Stimulated activated CD4-positive, alpha-beta T cell treated with anti-CD3 and anti-CD28 coated beads, Interleukin-1b, Interleukin-23, amount 100 ng/mL, for 24 hours (primary cell): Measurements from ENCODE around the gene OPA3.

Experiments
- DNase-seq, 4 experiments: peaks; one replicate each; pipeline ENCODE4 v3.0.0-alpha.2; 2020; ENCODE audit warnings: low read depth in 4 of 4, low spot score in 1 of 4

The OPA3 gene

DNA sequence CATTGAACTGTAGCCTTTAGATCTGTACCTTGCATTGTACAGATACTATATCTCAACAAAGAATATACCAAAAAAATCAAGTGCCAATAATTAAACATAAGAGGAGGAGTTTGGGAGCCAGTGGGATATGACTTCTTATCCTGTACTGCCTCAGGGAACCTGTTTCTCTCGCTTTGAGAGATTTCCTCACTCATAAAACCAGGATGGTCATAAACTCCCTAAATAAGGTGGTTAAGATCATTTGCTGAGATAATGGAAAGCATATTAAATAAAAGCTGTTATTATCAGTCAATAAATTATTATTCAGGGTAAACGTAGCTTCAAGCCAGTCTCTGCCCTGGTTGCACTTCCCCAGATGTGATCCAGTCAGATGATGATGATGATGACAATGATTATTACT, 17.0 kb downstream of the OPA3 start:
- no peak for DNase-seq

DNA sequence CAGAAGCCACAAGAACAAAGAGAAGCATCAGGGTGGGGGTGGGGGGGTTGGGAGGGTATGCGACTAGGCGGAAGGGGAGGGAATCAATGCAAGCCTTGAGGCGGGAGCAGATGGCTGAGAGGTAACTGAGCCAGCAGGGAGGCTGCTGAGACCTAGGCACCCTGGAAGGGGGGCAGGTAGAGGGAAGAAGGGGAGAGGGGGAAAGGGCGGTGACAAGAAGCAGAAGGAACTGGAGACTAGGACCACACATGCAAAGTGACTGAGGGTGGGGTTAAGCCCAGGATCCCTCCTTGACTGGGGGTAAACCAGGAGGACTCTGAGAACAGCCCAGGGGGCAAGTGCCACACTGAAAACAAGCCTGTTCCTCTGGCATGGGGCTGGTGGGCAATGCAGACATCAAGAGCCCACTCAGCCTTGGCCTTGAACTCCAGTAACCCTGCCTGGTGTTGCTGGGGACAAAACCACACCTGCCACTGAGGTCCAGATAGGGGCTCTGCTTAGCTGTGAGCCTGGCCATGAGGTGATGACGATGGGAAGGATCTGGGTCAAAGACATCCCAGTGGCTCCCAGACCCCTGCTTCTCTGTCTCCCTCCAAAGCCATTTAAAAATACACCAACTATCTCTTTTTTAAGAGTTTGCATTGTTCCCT, 20.3 kb downstream of the OPA3 start:
- no peak for DNase-seq

GRCh38 chr19:45560686-45561085, 23.9 kb downstream of the OPA3 start:
- no peak for DNase-seq

DNA sequence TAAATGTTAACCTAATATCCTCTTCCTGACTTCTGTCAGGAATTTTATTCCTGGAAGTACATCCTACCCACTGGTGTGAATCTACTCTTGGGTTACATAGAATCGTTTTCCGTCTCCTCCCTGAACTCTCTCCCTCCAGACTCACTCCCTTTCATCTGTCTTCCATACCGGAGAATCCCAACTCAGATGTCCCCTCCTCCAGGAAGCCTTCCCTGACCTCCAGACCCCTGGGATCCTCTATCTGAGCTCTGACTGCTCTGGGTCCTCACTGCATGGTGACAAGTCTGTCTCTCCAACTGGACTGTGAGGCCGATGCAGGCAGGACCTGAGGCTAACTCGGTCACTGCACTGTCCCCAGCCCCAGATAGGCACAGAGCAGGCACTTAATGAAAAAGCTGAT, 24.6 kb downstream of the OPA3 start:
- no peak for DNase-seq

GRCh38 chr19:45558399-45558878, 26.2 kb downstream of the OPA3 start:
- peak; percentile 19 to 46 (median 32) for DNase-seq

DNA sequence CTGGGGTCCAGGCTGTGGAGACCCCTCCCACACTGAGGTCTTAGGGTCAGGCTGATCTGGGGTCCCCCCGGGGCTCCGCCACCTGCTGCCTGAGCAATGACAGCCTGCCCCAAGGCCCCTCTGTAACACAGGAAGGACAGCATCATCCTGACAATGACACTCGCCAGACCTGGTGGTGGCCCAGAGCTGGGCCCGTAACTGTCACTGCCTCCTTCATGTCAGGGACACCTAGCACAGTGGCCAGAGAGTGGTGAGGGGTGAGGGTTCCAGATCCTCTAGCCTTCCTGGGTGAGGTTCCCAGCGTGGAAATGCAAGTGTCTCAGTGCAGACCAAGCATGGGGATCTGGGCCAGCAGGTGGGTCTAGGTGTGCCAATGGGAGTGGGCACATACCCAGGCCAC, 27.8 kb downstream of the OPA3 start:
- no peak for DNase-seq

GRCh38 chr19:45554481-45554880, 30.1 kb downstream of the OPA3 start:
- no peak for DNase-seq

- DNase-seq: no peak
Measured at GRCh38 chr19:45553464-45553863, 31.1 kb downstream of the OPA3 start.

DNA sequence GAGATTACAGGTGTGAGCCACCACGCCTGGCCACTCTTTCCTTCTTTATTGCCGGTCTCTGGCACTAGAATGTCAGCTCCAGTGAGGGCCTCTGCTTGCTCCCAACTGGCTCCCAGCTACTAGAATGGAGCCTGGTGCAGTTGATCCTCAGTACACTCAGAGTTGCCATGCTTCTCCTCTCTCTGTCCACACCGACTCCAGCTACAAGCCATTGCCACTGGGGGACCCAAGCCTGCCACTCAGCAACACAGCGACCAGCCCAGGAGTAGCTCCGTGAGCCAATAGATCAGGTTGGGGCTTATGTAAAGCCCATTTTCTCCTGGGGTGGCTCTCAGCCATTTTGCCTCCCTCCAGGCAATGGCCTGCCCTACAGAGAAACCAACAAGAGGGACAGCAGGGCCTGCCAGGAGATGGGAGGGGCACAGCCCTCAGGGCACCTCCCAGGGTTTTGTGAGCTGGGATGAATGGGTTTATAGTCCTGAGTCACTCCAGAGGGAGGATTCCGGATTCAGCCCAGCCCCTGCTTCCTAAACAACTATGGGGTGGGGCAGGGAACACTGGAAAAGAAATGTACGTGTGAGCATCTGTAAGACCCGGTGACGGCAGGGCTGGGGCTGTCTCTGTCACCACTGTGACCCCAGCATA, 36.5 kb downstream of the OPA3 start:
- DNase-seq: no peak

DNA sequence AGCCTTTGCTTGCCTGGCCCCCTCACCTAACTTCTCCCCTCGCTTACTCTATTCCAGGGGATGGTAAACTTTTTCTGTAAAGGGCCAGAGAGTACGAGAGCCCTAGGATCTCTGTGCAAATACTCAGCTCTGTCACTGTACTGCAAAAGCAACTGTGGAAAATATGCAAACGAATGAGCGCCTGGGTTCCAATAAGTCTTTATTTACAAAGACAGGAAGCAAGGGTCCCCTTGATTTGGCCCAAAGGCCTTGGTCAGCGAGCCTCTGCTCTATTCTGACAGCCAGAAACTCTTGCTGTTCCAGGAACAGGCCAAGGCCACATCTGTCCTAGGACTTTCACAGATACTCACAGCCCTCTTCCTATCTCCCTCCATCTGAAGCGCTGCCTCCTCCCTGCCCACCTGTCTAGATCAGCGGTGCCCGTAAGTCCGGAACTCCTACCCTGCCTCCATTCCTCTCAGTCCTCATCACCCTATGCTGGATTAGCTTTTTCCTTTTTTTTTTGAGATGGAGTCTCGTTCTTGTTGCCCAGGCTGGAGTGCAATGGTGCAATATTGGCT, 37.3 kb downstream of the OPA3 start:
- DNase-seq: no peak

DNA sequence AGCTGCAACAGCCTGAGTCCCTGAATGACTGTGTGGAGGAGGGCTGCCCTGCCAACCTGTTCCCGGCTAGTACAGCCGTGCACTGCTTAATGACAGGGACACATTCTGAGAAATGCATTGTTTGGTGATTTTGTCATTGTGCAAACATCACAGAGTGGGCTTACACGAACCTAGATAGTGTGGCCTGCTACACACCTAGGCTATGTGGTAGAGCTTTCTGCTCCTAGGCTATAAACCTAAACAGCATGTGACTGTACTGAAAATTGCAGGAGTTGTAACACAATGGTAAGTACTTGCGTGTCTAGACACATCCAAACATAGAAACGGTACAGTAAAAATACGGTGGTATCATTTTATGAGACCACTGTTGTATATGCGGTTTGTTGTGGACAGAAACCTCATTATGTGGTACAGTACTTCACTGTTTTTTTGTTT, 42.4 kb downstream of the OPA3 start:
- DNase-seq: no peak

DNA sequence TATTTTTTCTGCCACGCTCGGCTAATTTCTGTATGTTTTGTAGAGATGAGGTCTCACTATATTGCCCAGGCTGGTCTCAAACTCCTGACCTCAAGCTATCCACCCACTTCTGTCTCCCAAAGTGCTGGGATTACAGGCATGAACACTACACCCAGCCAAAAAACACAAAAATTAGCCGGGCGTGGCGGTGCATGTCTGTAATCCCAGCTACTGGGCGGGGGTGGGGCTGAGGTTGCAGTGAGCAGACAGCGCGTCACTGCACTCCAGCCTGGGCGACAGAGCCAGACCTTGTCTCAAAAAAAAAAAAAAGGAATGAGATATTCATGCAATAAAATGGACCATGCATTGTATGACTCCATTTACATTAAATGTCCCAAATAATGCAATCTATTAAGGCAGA, 45.1 kb downstream of the OPA3 start:
- no peak for DNase-seq

DNA sequence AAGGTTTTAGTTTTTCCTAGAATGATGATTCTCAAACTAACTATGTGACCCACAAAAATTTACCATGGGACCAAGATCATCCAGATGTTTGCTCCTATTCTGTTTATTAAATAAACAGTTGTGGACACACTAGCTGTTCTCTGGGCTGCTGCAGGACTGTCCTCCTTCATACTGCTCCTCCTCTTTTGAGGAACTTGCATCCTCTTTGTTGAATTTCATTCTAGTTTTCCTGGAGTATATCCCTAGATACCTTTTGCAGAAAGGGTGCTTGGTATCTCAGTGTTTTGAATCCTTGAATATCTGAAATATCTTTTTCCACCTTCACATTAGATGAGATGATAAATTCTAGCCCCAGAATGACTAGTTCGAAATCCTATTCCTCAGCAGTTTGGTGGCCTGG, 53.3 kb downstream of the OPA3 start:
- DNase-seq: no peak

DNA sequence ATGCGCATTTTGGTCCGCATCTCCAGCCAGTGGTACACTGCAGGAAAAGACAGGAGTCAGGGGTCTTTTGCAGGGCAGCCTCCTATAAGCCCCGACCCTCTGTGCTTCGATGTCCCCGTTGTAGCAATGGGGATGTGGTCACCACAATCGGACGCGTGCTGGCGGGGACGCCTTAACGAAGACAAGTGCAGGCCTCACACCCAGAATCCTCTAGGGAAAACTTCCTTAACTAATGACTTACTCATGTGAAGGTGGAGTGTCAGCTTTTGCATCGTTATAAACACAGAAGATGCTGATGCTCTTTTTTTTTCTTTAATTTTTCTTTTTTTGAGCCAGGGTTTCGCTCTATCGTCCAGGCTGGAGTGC, 55.2 kb downstream of the OPA3 start:
- no peak for DNase-seq

DNA sequence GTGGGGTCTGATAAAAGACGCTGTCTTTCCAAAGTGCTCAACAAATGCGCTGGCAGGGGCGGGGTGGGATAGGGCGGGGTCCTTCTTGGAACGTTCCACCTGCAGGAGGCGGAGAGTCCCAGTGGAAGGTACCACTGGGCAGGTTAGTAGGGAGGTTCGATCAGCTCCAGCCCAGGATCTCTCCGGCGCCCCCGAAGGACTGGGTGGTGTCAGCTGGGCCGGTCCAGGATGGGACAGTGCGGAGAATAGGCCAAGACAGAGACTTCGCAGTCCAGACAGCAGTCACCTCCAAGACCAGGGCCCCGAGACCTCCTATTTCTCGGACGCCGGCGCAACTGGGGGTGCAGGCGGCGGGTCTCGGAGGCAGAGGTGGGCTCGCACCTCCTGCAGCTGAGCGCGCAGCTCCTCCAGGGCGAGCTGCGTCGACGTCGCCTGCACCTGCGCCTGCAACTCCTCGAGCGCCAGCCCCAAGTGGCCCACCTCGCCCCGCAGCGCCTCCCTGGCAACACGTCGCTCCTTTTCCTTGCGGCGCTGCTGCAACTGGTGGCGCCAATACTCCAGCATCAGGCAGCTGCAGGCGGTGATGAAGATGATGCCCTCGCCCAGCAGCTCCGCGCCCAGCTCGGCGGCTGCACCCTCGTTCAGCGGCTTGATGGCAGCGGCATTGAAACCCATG, 55.7 kb downstream of the OPA3 start:
- no peak for DNase-seq

DNA sequence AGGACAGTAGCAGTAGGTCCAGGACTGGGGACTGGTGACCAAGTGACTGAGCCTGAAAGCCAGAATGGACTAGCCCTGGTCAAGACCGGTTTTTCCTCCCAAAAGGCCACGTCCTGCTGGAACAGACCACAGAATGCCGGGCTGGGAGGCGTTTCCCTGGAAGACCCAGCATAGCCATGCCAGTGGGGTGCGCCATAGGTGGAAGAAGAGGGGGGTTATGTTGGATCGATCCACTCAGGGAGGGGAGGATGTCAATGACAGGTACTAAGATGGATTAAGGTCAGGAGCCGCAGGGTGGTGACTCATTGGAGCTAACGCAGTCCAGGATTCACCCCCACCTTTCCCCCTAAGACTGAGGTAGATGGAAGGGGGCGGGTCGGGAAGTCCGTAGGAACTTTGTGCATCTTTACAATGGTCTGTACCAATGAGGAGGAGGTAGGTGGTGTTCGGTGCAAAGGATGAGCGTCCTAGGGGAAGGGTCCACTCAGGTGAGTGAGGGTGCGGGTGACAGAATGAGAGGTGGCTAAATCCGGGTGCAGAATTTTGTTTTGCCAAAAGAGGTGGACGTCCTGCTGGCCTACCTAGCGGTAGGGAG, 56.4 kb downstream of the OPA3 start:
- no peak for DNase-seq

DNA sequence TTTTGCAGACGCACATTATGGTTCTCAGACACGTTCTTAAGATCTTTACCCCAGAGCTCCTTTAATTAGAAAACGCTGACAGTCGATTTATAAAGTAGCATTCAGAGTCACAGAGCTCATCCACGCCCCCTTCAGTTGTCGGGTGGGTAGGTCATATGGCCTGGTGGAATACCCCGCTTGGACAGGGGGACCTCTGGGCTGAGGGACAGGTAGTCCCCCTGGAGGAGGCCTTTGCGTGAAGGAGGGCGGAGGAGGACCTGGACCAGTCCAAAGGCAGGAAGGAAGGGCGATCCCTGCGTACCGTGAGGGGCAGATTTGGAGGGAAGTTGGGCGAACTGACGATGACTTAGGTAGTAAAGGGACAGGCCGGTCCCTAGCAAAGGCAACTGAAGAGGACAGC, 56.9 kb downstream of the OPA3 start:
- no peak for DNase-seq

- DNase-seq: no peak
Measured at GRCh38 chr19:45526971-45527370, 57.6 kb downstream of the OPA3 start.

GRCh38 chr19:45526143-45526542, 58.5 kb downstream of the OPA3 start:
- DNase-seq: no peak

DNA sequence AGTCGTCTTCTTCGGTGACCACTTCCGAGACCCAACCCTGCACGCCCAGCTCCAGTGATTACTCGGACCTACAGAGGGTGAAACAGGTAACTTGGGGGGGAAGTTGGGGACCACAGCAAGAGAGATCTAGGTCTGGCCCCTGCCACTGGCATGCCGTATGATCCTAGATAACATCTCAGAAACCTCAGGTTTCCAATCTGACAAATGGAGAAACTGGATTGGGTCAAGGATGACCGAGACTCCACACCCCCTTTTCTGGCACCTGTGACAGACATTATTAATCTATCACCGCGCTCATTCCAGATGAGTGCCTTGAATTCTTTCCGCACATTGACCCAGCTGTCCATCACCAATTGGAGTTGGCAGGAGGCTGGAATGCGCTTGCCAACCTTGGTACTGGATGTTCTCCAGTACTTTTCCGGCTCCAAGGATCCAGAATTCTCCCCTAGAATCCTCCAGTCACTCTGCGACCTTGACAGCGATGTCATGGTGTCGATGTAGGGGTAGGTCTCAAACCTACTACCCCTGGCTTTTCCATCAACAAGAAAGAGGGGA, 60.0 kb downstream of the OPA3 start:
- no peak for DNase-seq

DNA sequence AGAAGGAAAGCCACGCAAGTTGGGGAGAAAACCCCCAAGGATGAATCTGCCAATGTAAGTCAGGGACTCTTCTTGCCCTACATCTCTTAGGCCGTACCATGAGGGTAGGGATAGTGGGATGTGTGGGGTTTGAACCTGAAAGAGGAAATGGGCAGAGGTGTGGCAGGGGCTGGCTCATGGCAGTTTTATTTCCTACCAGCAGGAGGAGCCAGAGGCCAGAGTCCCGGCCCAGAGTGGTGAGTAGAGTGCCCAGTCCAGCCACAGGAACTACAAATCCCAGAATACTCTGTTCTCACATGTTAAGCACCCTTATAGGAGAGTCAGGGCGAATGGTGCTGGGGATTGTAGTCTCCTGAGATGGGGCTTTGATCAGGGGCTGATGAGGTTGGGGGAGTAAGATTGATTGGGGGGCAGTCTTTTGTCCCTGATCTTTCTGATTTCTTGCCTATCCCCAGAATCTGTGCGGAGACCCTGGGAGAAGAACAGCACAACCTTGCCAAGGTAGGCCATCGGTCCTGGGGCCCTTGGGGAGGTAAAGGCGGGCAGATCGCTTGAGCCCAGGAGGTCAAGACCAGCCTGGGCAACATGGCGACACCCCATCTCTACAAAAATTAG, 60.9 kb downstream of the OPA3 start:
- DNase-seq: peak; percentile 41 to 55 (median 48)
